ENCODE results near the gene SLX9.
"Not testable (repeated sequence)": the region's sequence is repeated elsewhere in the genome, so short reads cannot be mapped to it uniquely, and the experiment has no call there.

The SLX9 gene

DNA sequence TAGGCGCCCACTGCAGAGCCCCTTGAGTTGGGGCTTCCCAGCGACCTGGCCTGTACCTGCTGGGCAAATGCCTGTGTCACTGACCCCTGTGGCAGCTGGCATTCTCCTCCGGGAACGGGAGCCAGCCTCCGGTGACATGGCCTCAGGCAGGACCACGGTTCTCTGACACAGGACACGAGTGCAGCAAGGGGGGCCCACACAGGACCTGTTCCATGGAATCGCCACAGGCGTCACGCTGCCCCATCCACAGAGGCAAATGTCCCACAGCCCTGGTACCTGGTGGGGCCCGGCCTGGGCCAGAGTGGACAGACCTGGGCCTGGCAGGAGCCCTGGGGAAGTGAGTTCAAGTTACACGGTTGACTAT, 21.7 kb upstream of the SLX9 start:
- DNase-seq, result no peak

DNA sequence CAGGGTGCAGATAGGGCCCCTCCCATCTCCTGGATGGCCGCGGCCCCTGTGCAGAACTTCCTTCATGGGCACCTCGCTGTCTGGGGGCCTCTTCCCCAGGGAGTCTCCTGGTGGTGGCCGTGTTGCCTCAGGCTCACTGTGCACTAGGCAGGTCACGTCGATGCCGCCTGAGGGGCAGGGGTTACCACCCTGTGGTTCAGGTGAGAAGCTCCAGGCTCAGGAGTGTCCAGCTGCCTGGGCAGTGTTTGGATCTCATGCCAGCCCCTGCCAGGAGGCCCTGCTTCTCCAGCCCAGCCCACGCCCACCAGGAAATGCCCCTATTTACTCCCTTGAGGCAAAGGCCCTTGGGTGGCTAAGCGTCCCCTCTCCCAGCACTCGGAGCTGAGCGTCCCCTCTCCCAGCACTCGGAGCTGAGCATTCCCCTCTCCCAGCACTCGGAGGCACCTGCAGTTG, 21.2 kb upstream of the SLX9 start:
- no peak for DNase-seq

DNA sequence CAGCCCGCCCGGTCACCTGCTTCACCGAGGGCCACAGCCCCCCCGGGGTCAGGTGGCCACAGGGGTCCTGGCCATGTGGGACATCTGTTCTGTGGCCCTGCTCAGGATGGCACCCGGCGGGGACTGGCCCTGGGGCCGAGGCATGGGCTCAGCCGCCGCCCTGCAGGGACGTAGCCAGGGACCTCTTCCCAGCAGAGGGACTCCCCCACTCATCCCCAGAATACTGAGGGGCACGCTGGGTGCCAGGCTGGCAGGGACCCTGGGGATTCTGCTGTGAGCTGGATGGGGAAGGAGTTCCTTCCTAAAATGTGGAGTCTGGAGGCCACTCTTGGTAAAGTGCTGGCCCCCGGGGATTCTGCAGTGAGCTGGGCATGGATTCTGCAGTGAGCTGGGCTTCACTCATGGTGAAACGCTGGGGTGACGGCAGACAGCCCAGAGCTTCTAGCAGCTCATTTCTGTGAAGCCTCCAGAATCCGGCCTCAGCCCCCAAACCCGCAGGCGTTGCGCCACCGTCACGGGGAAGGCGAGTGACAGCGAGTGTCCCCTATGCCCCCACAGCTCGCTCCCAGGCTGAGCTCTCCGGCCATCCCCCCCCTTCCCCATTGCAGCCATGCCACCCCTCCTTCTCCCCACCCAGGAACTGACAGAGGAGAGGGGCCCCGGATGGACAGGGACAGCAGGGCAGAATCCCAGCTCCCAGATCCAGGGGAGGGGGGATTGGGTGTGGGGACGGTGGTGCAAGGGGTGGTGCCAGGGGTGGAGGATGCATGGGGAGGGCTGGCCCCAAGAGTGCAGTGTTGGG, 20.5 kb upstream of the SLX9 start:
- no peak for DNase-seq

DNA sequence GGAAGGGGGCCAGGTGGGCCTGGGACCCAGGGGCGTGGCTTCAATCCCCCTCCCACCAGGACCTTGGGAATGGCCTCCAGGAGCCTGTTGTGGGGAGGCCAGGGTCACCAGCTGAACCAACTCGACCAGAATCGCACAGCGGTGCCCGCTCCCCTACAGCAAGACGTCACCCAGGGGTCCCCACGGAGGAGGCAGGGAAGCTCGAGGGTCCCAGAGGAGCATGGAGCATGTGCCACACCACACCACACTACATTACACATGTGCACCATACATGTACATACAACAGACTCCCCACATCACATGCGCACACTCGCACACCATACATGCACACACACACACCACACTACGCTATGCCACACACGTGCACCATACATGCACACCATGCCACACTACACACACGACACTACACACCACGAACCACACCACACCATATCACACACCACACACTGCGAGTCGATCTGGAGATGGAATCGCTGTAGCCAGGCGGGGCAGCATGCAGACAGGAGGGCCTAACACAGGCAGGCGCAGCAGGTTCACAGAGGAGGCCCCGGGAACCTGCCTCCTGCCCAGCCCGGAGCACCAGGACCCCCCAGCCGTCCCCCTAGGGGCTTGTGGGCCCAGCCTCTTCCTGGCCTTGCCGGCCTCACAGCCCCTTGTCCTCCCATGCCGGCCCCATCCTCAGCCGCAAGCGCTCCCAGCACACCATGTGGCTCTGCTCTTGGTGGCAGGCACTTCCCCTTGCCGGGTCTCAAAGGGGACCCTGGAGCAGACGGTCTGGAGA, 19.7 kb upstream of the SLX9 start:
- DNase-seq, result no peak

DNA sequence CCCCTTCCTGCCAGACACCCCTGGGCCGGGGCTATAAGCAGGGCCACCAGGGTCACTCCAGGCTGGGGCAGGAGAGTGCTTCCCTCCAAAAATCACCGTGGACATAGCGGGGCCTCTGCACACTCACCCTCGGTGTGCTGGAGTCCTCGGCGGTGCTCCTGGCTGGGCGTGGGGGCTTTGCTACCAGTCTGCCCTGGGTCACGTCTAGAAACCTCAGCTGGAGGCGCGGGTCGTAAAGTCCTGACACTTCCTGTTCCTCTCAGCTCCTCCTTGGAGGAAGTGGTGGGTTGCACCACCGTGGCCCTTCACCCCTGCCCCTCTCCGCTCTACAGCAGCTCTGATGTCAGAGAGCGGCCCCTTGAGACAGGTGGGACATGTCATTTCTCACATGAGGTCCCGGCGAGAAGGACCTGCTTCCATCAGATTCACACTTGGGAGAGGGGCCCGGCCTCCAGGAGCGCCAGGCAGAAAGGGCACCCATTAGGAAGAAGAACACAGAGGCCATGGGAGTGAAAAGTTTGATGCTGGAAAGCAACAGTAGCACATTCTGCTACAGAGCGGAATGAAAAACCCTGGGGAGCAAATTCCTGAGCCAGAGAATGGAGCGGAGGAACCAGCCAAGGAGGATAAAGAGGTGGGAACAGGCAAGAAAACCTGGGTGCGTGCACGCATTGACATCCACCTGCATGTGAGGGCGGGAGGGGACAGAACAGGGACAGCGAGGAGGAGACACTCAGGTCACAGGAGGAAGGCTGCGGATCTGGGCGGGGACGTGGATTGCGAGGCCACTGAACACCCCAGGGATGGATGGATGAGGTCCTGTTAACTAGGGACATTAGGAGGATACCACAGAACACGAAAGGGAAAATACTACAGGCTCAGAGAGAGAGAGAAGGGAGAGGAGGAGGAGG, 18.9 kb upstream of the SLX9 start, which contains the start of gene ITGB2:
Gene ITGB2, minus strand, starts transcription at position 206 of the 911 bp plus-strand sequence. CDS start 10,117 bp downstream, outside the sequence.
- DNase-seq, result no peak

DNA sequence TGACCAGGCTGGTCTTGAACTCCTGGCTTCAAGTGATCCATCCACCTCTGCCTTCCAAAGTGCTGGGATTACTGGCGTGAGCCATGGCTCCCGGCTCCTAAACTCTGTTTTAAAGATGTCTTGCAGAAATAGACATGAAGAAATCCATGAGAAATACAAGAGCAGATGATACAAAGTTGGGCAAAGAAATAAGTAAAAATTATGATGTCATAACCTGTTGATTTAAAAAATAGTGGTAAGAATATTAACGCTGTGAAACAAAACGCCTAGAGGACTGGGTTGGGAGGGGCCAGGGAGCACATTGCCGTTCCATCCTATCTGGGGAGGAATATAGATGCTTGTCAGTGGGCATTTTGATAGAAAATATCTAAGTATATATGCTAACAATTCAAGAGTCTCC, 17.9 kb upstream of the SLX9 start:
- no peak for DNase-seq

DNA sequence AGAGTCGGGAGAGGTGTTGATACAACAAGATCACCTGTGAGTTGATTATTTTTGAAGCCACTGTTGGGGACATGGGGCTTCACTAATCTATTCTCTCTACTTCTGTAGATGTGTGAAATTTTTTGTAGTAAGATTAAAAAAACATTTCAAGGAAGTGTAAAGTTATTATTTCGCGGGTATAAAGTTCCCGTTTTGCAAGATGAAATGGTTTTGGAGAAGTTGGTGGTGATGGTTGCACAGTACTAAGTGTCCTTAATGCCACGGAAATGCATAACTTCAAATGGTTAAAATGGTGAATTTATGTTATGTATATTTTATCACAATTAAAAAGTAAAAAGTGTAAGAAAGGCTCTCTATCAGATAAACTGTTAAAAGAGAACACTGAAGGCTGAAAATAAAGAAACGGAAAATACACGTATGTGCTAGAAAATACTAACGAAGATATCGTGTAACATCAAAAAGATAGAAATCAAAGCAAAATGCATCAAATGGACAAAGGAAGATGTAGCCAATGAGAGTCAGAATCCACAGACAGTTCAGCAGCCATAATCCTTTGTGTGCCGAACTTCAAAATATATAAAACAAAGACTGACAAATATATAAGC, 16.2 kb upstream of the SLX9 start:
- no peak for DNase-seq

DNA sequence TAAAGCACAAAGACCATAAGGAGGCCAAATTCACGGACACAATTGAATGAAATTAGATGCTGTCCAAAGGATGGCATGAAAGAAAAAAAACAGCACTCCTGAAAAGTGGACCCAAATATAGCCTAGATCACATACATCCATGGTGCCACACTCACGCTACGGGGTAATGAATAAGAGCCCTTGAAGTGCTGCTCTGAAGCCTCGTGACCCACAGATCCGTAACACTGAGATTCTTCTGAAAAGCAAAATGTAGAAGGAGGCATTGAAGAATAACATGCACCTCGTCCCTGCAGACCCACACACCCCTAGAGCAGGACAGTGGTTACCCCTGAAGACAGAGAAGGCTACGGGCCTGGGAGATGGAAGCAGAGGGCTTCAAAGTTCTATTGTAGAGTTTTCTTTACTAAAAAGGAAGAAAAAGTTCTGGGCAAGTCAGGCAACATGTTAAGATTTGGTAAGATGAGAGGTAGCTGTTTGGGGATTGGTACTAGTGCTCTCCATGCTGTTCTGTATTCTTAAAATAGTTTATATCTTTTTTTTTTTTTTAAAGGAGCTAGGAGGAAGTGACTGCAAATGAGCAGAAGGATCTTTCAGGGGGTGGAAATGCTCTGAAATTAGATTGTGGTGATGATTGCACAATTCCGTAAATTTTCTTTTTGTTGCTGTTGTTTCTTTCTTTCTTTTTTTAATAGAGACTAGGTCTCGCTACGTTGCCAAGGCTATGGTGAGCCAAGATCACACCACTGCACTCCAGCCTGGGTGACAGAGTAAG, 15.0 kb upstream of the SLX9 start:
- no peak for DNase-seq

DNA sequence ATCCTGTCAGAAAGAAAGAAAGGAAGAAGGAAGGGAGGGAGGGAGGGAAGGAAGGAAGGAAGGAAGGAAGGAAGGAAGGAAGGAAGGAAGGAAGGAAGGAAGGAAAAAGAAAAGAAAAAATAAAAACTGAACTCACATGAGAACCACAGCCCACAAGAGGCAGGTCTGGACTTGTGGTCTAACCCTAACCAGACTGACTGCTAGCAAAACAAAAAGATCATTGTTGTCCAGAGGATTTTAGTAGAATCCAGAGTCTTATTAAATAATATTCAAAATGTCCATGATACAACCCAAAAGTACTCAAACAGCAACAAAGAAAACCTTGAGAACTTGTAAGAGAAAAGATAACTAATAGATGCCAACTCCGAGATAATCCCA, 14.5 kb upstream of the SLX9 start:
- DNase-seq, result no peak

DNA sequence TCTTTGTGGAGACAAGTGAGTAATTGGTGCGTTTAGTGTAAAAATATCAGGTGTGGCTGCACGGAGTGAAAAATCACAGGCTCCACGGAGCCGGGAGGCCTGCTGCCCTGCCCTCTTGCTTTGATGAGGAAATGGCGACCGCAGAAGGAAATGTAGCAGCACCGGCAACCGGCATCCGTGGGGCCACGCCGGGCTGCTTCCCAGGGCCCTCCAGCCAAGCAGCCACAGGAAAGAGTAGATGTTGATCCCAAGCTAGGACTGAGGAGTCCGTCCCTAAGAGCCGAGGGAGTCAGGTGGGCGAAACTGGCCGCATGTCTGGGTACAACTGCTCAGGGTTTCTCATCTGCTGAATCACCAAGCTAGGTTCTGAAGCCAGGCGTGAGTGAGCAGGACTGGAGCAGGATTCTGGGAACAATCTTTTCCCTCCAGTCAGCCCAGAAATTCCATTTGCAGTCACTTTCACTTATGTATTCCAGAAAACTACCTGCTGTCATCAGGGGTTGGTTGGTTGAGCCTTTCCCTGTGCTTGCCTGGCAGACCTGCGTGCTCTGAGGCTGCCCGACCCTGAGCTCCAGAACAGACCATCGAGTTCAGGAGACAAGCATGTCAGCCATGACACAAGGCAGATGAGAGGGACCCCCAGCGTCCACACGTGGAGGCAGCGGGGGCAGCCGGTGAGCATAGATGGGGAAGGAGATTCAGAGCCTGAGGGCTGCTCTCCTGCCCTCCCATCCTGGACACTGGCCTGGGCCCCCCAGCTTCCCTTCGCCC, 13.3 kb upstream of the SLX9 start:
- no peak for DNase-seq

DNA sequence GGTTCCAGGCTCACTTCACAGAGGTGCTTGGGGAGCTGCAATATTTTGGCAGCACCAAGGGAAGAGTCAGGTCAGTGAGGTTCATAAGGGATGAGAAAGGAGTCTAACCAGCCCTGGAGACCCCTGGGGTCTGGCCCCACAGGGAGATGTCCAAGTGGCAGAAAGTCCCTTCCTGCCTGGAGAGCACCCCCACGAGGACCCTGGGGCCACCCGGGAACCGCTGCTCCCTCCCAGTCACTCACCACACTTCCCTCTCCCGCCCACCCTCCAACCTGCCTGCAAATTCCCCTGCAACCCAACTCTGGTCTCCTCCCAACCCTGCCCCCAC, 12.6 kb upstream of the SLX9 start:
- DNase-seq, result no peak

DNA sequence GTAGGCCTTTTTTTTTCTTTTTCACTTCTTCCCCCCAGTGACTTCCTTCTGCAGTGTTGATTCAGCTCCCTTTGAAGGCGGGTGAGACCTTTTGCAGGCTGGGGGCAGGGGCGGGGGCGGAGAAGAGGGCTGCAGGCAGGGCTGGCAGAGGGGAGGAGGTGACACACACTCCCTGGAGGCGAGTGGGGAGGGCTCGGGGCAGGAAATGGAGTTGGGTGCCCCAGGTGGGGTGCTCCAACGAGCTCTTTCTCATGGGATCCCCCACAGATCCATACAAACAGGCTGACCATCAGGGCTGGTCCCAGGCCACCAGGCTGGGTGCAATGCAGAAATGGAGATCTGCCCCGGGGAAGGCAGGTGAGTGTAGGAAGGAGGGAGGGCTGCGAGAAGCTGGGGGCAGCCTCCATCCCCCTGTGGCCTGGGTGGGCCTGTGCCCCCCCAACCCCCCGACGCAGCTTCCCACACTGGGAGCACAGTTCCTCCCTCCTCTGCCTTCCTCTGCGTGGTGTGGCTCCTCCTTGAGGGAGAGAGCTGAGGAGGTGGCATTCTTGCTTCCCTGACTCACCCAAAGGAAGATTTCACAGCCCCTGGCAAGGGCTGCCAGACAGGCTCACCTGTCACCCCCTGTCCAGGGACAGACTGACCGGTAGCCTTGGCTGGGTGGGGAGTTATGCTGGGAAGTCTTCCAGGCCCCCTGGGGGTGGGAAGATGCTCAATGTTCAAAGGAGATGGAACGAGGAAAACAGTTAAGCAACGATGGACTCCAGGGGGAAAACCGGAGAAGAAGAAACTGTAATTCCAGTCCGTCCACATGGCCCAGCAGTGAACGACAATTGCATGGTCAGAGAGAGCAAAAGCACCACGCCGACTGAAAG, 12.0 kb upstream of the SLX9 start:
- no peak for DNase-seq

DNA sequence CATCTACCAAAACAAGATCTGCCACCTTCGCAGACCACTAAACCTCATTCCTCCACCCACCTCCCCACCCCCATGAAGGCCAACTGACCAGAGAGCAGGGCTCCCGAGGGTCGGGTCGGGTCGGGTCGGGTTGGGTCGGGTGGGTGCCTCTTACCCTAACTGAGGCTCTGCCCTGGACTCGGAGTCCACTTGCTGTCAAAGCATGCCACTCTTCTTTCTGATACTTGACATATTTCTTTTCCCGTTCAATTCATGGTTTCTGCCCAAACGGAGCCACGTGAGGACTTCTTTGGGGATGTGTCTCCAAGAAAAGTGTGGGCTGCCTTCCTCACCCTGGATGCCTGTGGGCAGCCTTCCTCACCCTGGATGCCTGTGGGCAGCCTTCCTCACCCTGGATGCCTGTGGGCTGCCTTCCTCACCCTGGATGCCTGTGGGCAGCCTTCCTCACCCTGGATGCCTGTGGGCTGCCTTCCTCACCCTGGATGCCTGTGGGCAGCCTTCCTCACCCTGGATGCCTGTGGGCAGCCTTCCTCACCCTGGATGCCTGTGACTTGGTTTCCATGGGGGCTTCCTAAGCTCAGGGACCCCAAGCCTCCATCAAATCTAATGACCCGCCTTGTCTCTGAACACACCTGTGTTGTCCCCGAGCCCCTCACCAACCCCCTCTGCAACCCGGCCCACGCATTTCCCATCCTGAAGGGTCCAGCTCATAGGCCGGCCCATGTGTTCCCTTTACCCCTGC, 11.2 kb upstream of the SLX9 start:
- DNase-seq, result not testable (repeated sequence)

DNA sequence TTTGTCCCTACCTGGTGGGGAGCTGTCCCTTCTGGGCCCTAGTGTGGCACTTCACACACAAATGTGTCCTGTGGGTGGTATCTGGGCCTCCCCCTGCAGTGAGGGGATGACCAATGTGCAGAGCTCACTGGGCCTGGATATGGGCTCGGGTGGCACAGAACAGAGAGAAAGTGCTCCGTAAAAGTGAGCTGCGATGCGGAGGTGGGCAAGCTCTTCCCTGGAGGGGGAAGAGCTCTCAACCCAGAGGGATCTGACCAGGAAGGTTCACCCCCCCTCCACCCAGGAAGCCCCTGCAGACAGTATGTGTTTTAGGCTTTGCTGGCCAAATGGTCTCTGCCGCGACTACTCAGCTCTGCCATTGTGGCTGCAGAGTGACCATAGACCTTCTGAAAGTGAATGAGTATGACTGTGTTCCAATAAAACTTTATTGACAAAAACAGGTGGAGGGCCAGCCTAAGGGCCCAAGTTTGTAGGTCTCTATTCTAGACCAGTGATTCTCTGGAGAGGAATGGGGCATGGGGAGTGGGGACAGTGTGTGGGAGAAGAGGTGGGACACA, 10.5 kb upstream of the SLX9 start:
- DNase-seq, result no peak

DNA sequence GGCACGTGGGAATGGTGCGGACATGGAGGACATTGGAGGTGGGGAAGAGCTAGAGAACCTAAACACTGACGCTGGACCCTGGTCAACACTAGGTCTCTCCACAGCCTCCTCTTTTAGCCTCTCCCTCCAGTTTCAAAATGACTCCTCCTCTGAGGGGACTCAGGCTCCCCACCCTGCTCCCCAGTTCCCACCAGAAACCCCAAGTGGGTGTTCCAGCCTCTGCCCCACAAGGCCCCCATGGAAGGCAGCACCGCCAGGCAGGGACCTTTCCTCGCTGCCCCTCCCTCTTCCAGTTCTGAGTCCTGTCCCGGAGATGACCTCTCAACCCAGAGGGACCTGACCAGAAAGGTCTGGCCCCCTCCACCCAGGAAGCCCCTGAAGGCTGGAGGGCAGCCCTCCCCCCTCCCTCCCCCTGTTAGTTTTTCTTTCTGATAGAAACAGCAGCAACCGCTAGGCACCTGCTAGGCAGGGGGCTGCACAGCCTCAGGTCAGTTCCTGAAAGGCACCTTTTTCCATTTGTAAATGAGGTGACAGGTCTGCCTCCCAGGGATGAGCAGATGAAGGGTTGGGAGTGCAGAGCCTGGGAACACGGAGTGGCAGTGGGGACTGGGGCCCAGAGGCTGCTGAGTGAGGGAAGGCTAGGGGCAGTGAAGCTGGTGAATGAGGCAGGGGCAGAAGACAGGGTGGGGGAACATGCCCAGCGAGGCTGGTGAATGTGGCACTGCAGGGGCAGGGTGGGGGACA, 9.9 kb upstream of the SLX9 start:
- no peak for DNase-seq

DNA sequence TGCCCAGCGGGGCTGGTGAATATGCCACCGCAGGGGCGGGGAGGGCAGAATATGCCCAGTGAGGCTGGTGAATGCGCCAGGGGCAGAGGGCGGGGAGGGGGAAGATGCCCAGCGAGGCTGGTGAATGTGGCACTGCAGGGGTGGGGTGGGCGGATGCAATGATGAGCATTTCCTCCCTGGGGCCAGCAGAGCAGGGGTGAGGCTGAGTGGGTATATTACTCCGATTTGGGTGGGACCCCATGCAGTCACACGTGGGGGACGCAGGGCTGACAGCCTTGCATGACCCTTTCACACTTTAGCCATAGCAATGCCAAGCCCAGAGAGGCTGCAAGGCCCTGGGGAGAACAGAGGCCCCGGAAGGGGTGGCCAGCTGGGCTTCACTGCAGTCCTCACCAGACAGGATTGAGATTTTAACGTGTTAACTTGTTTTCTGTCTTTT, 9.3 kb upstream of the SLX9 start:
- no peak for DNase-seq

DNA sequence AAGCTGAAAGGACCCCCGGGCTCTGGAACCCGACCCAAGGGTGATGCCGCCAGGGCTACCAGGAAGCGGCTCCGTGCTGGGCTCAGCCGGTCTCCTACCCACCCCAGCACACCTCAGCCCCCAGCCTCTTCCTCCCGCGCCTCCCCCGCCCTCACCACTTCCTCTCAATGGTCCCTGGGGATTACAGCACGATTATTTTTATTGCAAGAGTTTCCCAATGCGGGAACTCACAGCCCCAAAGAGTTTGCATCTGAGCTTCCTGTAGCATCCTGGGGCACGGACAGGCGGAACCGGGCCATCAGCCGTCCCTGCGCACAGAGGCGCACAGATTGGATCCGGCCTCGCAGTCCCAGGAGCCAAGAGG, 8.7 kb upstream of the SLX9 start:
- DNase-seq, result no peak
